Neuronal stem cell (in vitro differentiated cells): ENCODE measurements around the gene MEX3C.

ENCODE experiments used
- DNase-seq: peaks from one replicate; pipeline ENCODE4 v3.0.0-alpha.2; 2013; ENCODE audit warnings: low spot score
- H2AFZ ChIP-seq: one replicate; pipeline ENCODE4 v1.6.1; 2013; ENCODE audit warnings: mild to moderate bottlenecking, low read length, inconsistent platforms
- H2AK5ac ChIP-seq: 2 replicates; pipeline ENCODE4 v1.6.1; 2013; ENCODE audit warnings: low read depth, mild to moderate bottlenecking, inconsistent platforms, low read length, moderate library complexity, mixed read lengths
- H2BK120ac ChIP-seq: 2 replicates; pipeline ENCODE4 v1.6.1; 2013; ENCODE audit warnings: low read depth, mild to moderate bottlenecking, inconsistent platforms, low read length, moderate library complexity, mixed read lengths
- H2BK12ac ChIP-seq: one replicate; pipeline ENCODE4 v1.6.1; 2013; ENCODE audit warnings: low read length, inconsistent platforms
- H2BK15ac ChIP-seq: 2 replicates; pipeline ENCODE4 v1.6.1; 2013; ENCODE audit warnings: mild to moderate bottlenecking, low read length, inconsistent platforms, mixed read lengths
- H2BK5ac ChIP-seq: one replicate; pipeline ENCODE4 v1.6.1; 2013; ENCODE audit warnings: inconsistent platforms, mild to moderate bottlenecking, low read length, moderate library complexity
- H3K14ac ChIP-seq: one replicate; pipeline ENCODE4 v1.6.1; 2013; ENCODE audit warnings: low read length, inconsistent platforms
- H3K18ac ChIP-seq: 2 replicates; pipeline ENCODE4 v1.6.1; 2013; ENCODE audit warnings: low read length, inconsistent platforms
- H3K23ac ChIP-seq: 2 replicates; pipeline ENCODE4 v1.6.1; 2013; ENCODE audit warnings: low read depth, mild to moderate bottlenecking, mixed read lengths, low read length, inconsistent platforms; ENCODE audit not compliant: poor library complexity
- H3K27ac ChIP-seq: replicated peaks from 3 replicates; pipeline ENCODE4 v1.5.1; 2013; ENCODE audit warnings: low read length, inconsistent platforms
- H3K27me3 ChIP-seq, 3 experiments: 2 replicates each; pipeline ENCODE4 v1.6.1; 2013; ENCODE audit warnings: low read length in 3 of 3, mild to moderate bottlenecking in 2 of 3, inconsistent platforms in 1 of 3, low read depth in 1 of 3, mixed read lengths in 1 of 3, moderate library complexity in 1 of 3; ENCODE audit not compliant: control insufficient read depth in 3 of 3, insufficient read depth in 3 of 3
- H3K36me3 ChIP-seq, 2 donors: replicated peaks in 1 of 2; 2 replicates each; pipeline ENCODE4 v1.6.1; 2013; ENCODE audit warnings: low read length in 2 of 2; ENCODE audit not compliant: control insufficient read depth in 2 of 2, insufficient read depth in 2 of 2
- H3K4ac ChIP-seq: 2 replicates; pipeline ENCODE4 v1.6.1; 2013; ENCODE audit warnings: inconsistent platforms, mild to moderate bottlenecking, low read length, moderate library complexity
- H3K4me1 ChIP-seq, 2 donors: 1 replicate in 1 of 2; 2 replicates in 1 of 2; pipeline ENCODE4 v1.6.1; 2013; ENCODE audit warnings: low read length in 2 of 2, low read depth in 1 of 2; ENCODE audit not compliant: control insufficient read depth in 2 of 2, insufficient read depth in 1 of 2
- H3K4me2 ChIP-seq: one replicate; pipeline ENCODE4 v1.6.1; 2013; ENCODE audit warnings: mild to moderate bottlenecking, low read length, inconsistent platforms; ENCODE audit not compliant: insufficient read depth, poor library complexity, severe bottlenecking
- H3K4me3 ChIP-seq, 2 donors: 2 replicates each; pipeline ENCODE4 v1.5.1; 2013; ENCODE audit warnings: low read length in 2 of 2, mild to moderate bottlenecking in 2 of 2, inconsistent platforms in 1 of 2, moderate library complexity in 1 of 2
- H3K79me1 ChIP-seq: one replicate; pipeline ENCODE4 v1.6.1; 2013; ENCODE audit warnings: low read depth, mild to moderate bottlenecking, inconsistent platforms, low read length, moderate library complexity
- H3K9ac ChIP-seq: one replicate; pipeline ENCODE4 v1.6.1; 2013; ENCODE audit warnings: mild to moderate bottlenecking, low read depth, low read length, inconsistent platforms; ENCODE audit not compliant: poor library complexity
- H3K9me3 ChIP-seq, 2 donors: replicated peaks in 1 of 2; 2 replicates each; pipeline versions ENCODE3 to v1.6.1; 2013; ENCODE audit warnings: low read length in 2 of 2, mild to moderate bottlenecking in 2 of 2, inconsistent platforms in 1 of 2, low read depth in 1 of 2, mixed read lengths in 1 of 2, moderate library complexity in 1 of 2; ENCODE audit not compliant: control insufficient read depth in 2 of 2, insufficient read depth in 1 of 2
- H4K8ac ChIP-seq: one replicate; pipeline ENCODE4 v1.6.1; 2013; ENCODE audit warnings: low read depth, mild to moderate bottlenecking, inconsistent platforms, low read length, moderate library complexity
- H4K91ac ChIP-seq: one replicate; pipeline ENCODE4 v1.6.1; 2013; ENCODE audit warnings: low read length, low read depth, mild to moderate bottlenecking, inconsistent platforms; ENCODE audit not compliant: poor library complexity
- WGBS, 2 donors: extraction: QIAGEN DNeasy Blood & Tissue Kit; methylation state at CpG; one replicate each; pipeline ENCODE4 v1.1.7; 2013; ENCODE audit warnings: missing lambda C conversion rate in 2 of 2, mixed read lengths in 1 of 2; ENCODE audit not compliant: insufficient read length in 2 of 2, insufficient replicate concordance in 1 of 2; ENCODE audit errors: extremely low coverage in 2 of 2; 5-methylcytosine and 5-hydroxymethylcytosine counted together

The MEX3C gene

DNA sequence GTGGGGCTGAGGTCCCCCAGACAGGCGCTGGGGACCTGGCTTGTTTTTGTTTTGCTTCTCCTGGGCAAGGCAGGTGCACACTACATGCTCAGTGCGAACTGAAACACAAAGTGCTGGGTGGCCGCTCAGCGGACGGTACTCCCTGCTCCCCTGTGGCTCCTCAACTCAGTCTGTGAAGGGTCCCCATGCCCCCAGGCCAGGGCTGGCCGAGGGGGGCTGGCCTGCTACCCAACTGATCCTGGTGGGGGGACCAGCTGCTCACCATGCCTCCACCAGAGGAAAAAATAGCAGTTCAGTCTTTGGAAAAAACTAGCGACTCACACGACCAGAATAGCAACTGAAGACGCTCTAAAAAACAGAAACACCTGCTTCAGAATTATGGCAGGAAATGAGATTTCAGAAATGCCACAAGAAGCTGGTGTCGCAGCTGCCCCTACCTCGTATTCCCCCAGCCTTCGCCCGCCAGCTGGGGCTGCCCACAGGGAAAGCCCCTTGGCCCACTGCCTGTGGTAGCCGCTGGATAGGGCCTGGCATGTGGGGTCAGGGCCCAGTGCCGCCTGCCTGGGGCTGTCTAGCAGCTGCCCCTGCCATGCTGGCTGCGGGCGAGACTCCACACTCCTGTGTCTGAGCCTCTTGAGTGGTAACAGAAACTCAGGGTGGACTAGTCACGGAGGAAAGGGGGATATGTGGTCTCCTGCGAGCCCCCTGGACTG lies 43.7 kb downstream of the MEX3C start:
- Histone ChIP-seq H3K18ac (peak overlapping the region; percentile 64), H3K9ac (no peak overlapping the region), H3K79me1 (peaks cover 3% of the 10 kb centered on the region), H3K4me1 (no peaks in the 10 kb centered on the region), H4K8ac (no peak overlapping the region), H4K91ac (no peak overlapping the region), H3K4me2 (no peak overlapping the region), H3K4me3 (no peak overlapping the region), H2BK12ac (no peak overlapping the region), H2BK5ac (peak overlapping the region; percentile 3), H2AK5ac (peak overlapping the region; percentile 43), H3K9me3 (peaks cover 0 to 5% of the 10 kb centered on the region in 2 donors), H3K23ac (peak overlapping the region; percentile 73), H3K4ac (no peak overlapping the region), H3K27me3 (no peaks in the 10 kb centered on the region), H3K27ac (no peak overlapping the region), H2AFZ (no peak overlapping the region), H2BK15ac (no peak overlapping the region), H3K14ac (peak overlapping the region; percentile 75), H3K36me3 (no peaks in the 10 kb centered on the region), H2BK120ac (peak overlapping the region; percentile 44)
- no CpG with 5 or more reads among the region's 19 CpGs for WGBS, 2 donors
- DNase-seq, result no peak

GRCh38 chr18:51151568-51152511 lies 45.6 kb downstream of the MEX3C start:
- H2BK120ac ChIP-seq, result no peak overlapping the region
- peaks cover 0 to 5% of the 10 kb centered on the region in 2 donors for H3K9me3 ChIP-seq
- no peak overlapping the region for H2BK15ac ChIP-seq
- H3K27me3 ChIP-seq, result no peaks in the 10 kb centered on the region
- no peak overlapping the region for H3K27ac ChIP-seq
- no peak overlapping the region for H4K8ac ChIP-seq
- H3K79me1 ChIP-seq, result peaks cover 3% of the 10 kb centered on the region
- H2AK5ac ChIP-seq, result peak overlapping the region; percentile 68
- H4K91ac ChIP-seq, result no peak overlapping the region
- DNase-seq, result no peak
- H3K18ac ChIP-seq, result no peak overlapping the region
- H3K4me1 ChIP-seq, result no peaks in the 10 kb centered on the region
- WGBS, 2 donors, result no CpG with 5 or more reads among the region's 26 CpGs
- H2BK5ac ChIP-seq, result no peak overlapping the region
- H3K14ac ChIP-seq, result no peak overlapping the region
- H2BK12ac ChIP-seq, result no peak overlapping the region
- no peaks in the 10 kb centered on the region for H3K36me3 ChIP-seq
- no peak overlapping the region for H2AFZ ChIP-seq
- H3K23ac ChIP-seq, result no peak overlapping the region
- no peak overlapping the region for H3K9ac ChIP-seq
- no peak overlapping the region for H3K4me2 ChIP-seq
- H3K4me3 ChIP-seq, result peak overlapping the region in 1 of 2 donors; percentile 33
- no peak overlapping the region for H3K4ac ChIP-seq

GRCh38 chr18:51151185-51151567 lies 46.3 kb downstream of the MEX3C start:
- peaks cover 0 to 5% of the 10 kb centered on the region in 2 donors for H3K9me3 ChIP-seq
- H2BK120ac ChIP-seq, result no peak overlapping the region
- no peaks in the 10 kb centered on the region for H3K27me3 ChIP-seq
- H3K23ac ChIP-seq, result peak overlapping the region; percentile 73
- peak overlapping the region; percentile 68 for H2AK5ac ChIP-seq
- H4K91ac ChIP-seq, result no peak overlapping the region
- peak overlapping the region; percentile 48 for H3K18ac ChIP-seq
- DNase-seq, result no peak
- H3K4me3 ChIP-seq, result no peak overlapping the region
- H3K79me1 ChIP-seq, result peaks cover 3% of the 10 kb centered on the region
- no peak overlapping the region for H3K27ac ChIP-seq
- WGBS, 2 donors, result no CpG with 5 or more reads among the region's 5 CpGs
- H4K8ac ChIP-seq, result peak overlapping the region; percentile 82
- no peak overlapping the region for H3K4me2 ChIP-seq
- H2BK15ac ChIP-seq, result no peak overlapping the region
- H3K14ac ChIP-seq, result peak overlapping the region; percentile 98
- no peak overlapping the region for H2AFZ ChIP-seq
- H3K4ac ChIP-seq, result no peak overlapping the region
- peak overlapping the region; percentile 75 for H2BK5ac ChIP-seq
- no peak overlapping the region for H3K9ac ChIP-seq
- H3K4me1 ChIP-seq, result no peaks in the 10 kb centered on the region
- H3K36me3 ChIP-seq, result no peaks in the 10 kb centered on the region
- H2BK12ac ChIP-seq, result no peak overlapping the region

GRCh38 chr18:51150113-51150700 lies 47.3 kb downstream of the MEX3C start:
- H3K14ac ChIP-seq, result no peak overlapping the region
- peaks cover 3% of the 10 kb centered on the region for H3K79me1 ChIP-seq
- no peak overlapping the region for H3K9ac ChIP-seq
- H2BK120ac ChIP-seq, result no peak overlapping the region
- no peak overlapping the region for H4K8ac ChIP-seq
- H3K4me1 ChIP-seq, result no peaks in the 10 kb centered on the region
- no CpG with 5 or more reads among the region's 6 CpGs for WGBS, 2 donors
- no peak overlapping the region for H3K18ac ChIP-seq
- H3K27me3 ChIP-seq, result no peaks in the 10 kb centered on the region
- H3K36me3 ChIP-seq, result no peaks in the 10 kb centered on the region
- no peak overlapping the region for H3K23ac ChIP-seq
- no peak overlapping the region for H2BK15ac ChIP-seq
- no peak overlapping the region for H3K4me2 ChIP-seq
- no peak for DNase-seq
- no peak overlapping the region for H2AFZ ChIP-seq
- H3K27ac ChIP-seq, result no peak overlapping the region
- H2AK5ac ChIP-seq, result no peak overlapping the region
- no peak overlapping the region for H4K91ac ChIP-seq
- peaks cover 0 to 5% of the 10 kb centered on the region in 2 donors for H3K9me3 ChIP-seq
- no peak overlapping the region for H3K4ac ChIP-seq
- H2BK5ac ChIP-seq, result no peak overlapping the region
- no peak overlapping the region for H3K4me3 ChIP-seq
- no peak overlapping the region for H2BK12ac ChIP-seq
